GM18909 (cell line): ENCODE measurements around the gene KCNJ5.

Source experiments
- ATAC-seq: cut with Tn5 transposase; IDR thresholded peaks from one replicate; pipeline ENCODE4 v1.9.1; 2021; ENCODE audit warnings: mild to moderate bottlenecking; ENCODE audit not compliant: unreplicated experiment, poor library complexity

KCNJ5 gene

DNA sequence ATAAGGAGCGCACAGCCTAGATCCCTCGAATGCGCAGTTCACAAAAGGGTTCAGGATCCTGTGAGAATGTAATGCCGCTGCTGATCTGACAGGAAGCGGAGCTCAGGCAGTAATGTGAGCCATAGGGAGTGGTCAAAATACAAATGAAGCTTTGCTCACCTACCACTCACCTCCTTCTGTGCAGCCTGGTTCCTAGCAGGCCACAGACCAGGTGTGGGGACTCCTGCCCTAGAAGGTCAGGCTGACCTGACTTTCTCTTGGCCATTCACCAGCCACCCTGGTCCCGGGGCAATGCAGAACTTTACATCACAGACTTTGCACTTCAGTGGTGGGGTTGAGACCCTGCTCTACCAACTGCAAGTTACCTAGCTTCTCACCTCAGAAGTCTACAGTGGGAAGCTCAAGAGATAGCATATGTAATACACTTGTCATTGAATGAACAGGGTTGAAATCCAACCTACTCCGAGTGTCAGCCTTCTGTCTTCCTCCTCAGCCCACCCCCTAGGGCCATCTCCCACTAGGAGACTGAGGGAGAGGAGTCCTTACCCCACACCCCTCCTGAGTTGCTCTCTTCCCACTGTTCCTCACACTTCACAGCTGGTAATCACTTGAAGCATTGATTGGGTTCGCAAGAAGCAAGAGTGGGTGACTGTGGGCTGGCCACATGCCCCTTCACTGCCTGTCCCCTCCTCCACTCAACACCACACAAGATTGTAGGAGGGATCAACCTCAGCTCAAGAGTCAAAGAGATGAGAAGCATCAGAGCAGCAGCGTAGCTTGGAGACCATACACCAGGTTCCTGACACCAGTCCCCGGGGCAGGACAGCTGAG lies 22.1 kb upstream of the KCNJ5 start:
- no peak for ATAC-seq

DNA sequence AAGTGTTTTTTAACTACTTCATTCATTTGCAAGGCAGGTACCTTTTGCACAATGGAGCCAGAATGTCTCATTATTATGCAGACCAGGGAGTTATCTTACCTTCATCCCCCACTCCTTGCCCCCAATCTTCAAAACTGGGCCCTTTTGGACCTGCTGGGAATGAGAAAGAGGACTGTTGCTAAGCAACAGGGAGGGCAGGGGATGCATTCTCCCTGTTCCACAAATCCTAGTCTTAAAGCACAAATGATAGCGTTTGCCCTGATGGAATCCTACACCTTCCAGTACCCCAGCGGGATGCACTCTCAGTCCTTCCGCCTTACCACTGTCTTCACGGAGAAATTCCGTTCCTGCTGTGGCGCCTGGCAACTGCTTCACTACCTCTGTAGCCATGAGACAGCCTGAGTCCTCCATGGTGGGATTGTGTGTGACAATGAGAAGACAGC lies 20.0 kb upstream of the KCNJ5 start:
- ATAC-seq, result no peak

DNA sequence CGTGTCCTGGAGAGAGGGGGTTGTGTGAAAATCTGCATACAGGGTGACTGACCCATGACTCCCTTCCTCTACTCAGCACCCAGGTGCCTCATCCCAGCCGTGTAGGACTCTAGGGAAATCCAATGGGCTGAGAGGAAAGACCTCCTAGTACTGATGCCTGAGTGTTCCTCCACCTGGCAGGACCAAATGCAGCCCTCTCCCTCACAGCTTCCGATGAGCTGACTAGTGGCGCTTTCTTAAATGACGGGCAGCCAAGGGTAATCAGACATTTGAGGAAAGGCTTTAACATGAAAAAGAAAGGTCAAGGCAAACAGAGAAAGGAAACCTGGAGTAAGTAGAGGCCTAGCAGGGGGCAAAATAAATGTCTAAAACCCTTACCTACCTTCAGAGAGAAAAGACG lies 19.1 kb upstream of the KCNJ5 start:
- ATAC-seq, result no peak

GRCh38 chr11:128872594-128872993 lies 18.6 kb upstream of the KCNJ5 start:
- no peak for ATAC-seq

- ATAC-seq, result no peak
These were observed 16.7 kb upstream of the KCNJ5 start for GRCh38 chr11:128874427-128874826.

DNA sequence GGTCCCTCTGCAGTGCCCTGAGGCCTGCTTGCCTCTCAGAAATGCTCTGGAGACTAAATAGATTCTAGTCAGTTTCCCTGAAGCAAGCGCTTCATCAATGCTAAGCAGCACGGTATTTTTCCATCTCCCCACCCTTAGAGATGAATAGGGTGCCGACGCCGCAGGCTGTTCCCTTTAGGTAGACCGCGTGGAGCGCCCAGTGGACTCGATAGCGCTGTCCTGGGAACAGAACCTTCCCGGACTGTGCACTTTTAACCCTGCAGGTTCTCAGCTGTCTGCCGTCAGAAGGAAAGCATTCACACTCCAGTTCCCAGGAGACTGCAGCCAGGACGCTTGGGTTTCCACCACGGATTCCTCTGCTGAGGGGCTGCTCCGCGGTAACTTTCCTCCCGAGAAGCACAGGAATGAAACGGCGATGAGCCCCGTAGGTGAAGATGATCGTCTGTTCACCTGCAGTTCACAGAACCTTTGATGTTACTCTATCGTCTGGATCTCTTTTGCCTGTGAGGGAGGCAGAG lies 15.0 kb upstream of the KCNJ5 start:
- no peak for ATAC-seq

DNA sequence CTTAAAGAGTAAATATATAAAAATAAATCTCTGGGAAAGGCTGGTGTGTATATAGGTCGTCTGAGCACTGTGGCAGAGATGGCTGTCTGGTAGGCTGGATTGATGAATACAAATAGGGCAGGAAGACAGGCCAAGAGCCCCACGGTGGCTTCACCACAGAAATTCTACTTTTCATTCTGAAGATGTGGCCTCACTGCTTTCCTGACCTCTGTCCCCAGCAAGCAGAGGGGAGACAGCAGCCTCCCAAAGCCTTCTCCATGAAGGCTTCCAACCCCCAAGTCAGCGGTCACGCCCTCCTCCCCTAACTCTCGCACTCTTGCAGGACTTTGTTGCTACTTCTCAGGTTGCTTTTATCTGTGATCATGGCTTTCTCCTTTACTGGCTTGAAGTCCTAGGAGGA lies 13.4 kb upstream of the KCNJ5 start:
- no peak for ATAC-seq

GRCh38 chr11:128878455-128878854 lies 12.7 kb upstream of the KCNJ5 start:
- no peak for ATAC-seq

DNA sequence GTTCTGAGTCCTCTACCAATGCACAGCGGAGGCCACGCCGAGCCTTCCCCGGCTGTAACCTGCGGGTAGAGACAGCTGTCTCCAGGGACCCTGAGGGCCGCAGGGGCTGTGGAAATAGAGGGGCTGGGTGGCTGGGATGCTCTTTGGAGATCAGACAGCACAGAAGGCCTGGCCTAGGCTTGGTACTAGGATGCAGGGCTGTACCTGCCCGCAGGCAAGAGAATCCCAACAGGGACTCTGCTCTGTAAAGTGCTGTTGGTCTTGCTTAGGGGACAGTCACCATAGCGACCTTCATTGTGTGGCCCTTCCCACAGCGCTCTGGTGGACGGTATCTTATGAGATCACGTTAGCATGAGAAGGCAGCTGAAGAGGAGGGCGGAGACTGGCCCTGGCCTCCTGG lies 11.3 kb upstream of the KCNJ5 start:
- ATAC-seq, result no peak

DNA sequence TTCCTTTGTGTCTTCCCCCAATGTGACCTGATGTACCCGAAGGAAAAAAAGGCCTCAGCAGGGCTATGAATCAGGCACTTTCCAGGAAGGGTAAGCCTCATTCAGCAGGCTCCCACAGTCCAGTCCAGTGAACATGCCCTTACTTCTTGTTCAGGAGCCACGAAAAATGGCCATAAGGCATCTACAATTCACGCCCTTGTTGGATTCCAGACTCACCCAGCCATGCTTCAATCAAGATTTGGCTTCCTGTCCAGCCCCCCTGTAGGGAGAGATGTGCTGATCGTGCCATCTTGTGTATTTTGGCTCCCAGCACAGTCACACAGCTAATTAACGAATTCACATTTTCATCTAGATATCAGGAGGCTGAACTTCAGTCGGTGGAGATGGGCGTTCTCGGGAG lies 9.9 kb upstream of the KCNJ5 start:
- ATAC-seq, result no peak

GRCh38 chr11:128882451-128882850 lies 8.7 kb upstream of the KCNJ5 start:
- ATAC-seq, result no peak

DNA sequence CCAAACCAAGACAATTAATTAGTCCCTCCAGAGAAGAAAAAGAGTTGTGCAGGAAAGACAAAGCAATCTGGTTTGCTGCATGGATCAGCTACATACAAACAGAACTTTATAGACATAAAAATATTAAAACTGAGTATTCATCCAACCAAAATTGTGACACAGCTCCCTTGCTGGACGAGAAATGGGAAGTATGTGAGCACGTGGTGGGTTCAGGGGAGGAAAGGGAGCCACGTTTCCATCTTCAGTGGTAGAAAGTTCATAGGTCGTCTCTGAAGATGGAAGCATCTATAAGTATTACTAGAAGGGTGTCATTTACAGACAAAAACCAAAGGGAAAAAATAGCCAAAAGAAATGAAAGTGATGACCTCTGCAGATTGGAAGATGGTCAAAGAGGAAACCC lies 7.1 kb upstream of the KCNJ5 start:
- ATAC-seq, result no peak

- ATAC-seq, result peak; percentile 92
These were observed 6.3 kb upstream of the KCNJ5 start for GRCh38 chr11:128884703-128885338.

- ATAC-seq, result no peak
These were observed 4.6 kb upstream of the KCNJ5 start for GRCh38 chr11:128886406-128887124.

DNA sequence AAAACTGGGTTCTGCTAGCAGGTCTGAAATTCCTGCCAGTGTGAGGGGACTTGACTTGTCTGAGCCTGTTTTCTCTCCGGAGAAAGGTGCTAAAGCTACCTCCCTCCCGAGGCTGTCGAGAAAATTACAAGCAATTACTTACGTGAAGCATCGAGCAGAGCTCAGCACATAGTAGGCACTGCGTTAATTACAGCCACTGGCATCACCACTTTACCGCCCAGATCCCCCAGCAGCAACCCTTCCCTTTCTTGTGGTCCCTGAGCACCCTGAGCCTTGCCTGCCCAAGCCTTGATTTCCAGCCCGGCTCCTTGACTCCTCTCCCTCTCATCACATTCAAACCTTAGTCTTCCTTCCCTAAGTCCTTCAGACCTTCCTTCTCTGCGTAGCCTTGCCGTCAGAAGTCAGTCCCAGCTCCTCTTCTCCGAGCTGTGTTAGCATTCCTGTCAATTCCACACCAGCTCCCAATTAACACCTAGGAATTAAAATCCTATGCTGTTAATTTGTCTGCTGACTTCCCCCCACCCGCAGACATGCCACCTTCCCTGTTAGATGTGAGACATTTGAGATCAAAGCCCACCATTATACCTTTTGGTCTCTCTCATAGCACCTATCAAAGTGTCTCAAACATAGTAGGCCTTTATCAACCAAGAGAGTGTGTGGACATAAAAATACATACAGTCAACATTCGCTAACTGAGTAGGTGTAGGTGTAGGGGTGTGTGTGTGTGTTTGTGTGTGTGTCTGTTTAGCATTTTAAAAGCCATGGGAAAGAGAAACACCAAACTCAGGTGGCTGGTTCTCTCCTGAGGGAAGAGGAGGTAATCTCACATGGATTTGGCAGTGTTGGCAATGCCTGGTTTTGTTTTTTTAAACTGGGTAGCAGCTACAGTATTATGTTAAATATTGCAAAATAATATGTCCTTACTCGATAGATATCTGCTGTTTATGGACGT lies 2.8 kb upstream of the KCNJ5 start:
- no peak for ATAC-seq

DNA sequence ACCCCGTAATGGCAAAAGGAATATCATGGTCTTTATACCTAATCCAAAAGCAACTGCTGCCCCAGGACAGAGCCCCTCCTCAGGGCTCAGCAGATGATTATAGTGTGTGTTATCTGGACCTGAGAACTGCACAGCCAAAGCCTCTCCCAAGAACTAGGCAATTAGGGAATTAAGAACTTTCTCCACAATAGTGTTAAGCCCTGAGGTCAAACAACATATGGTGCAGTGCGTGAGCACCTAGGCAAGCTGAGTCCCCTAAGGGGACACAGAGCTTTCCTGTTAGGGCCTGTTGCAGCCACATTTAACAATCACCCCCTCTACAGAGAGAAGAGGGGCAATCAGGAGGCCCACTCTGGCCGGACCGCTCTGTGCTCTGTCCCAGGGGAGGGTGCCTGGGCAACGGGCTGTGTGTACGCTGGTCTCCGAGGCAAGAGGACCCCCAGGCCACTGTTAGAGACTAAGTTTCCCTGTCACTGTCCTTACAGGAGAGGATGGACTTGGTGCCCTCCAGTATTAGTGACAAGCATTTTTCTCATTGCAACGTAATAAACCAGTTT lies 1.4 kb upstream of the KCNJ5 start:
- no peak for ATAC-seq

DNA sequence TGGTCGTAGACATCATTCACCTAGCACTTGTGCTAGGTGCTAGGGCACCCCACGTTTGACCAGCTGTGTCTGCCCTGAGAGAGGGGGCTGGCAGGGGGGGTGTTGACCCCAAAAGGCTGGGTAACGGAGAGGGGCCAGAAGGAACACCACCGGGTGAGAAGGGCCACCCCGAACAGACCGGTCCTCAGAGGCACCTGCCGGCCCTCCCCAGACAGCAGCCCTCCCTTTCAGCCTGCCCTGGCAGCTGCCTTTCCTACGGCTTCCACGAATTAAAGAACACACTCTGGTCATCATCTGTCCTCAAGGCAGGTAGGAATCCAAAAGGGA lies 977 bp upstream of the KCNJ5 start:
- ATAC-seq, result no peak

DNA sequence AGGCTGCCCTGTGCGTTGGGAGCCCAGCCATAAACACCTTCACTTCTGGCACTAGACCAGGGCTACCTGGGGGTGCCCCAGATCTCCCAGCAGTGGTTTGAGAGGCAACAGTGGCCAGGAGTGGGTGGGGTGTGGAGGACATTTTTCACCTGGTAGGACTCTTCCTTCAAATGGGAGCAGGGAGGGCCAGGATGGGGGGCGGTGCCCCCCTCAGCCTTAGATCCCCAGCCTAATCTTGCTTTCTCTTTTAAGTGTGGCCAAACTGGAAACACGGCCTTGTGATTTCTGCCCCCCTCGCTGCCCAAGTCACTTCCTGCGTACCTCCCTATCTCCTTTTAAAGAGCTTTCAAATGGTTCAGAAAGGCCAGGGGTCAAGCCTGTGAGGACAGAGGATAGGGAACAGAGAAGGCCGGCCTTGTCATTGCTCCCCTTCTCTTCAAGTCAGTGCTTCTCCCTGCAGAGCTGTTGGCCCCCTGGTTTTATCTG lies 800 bp downstream of the KCNJ5 start:
- no peak for ATAC-seq

DNA sequence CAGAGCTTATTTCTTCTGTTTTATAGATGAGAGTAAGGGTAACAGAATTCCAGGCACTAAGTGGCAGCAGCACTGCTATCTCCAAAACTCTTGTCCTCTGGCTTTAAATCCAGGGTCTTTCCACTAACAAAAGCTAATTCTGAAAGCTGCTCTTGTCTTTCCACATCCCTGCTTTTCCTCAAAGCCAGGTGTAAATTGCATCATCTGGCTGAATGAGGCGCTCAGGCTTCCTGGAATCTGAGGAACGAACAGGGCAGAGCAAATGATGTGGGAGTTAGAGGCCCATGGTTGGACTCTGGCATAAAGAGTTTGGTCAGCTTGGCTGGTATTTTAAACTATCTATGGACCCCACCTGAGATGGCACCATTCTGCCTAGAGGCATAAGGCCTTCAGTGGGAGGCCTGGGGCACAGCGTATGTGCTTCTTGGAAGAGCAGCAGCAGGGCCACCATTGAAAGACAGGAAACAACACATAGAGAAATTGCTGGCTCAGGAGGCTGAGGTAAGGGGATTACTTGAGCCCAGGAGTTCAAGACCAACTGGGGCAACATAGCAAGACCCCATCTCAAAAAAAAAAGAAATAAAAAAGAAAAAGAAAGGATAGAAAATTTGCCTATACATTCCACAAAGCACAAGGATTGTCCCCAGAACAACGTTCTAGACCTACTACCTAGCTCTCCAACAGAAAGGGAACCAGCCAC lies 1.9 kb downstream of the KCNJ5 start:
- no peak for ATAC-seq
